Stimulated activated CD8-positive, alpha-beta memory T cell treated with anti-CD3 and anti-CD28 coated beads, Interleukin-7, amount 100 ng/mL, for 1 hour (primary cell): ENCODE results near the gene CST5.
"Not testable (repeated sequence)": the region's sequence is repeated elsewhere in the genome, so short reads cannot be mapped to it uniquely, and the experiment has no call there.

Experiments
- DNase-seq, 2 donors: peaks; one replicate each; pipeline ENCODE4 v3.0.0-alpha.2; 2020; ENCODE audit warnings: low read depth in 2 of 2

The CST5 gene

GRCh38 chr20:23889775-23890187 lies 10.2 kb upstream of the CST5 start:
- peak; percentile 24 to 26 for DNase-seq

- no peak for DNase-seq
Measured at GRCh38 chr20:23887856-23888255, 8.3 kb upstream of the CST5 start.

- DNase-seq = no peak
Measured at GRCh38 chr20:23884771-23885162, 5.2 kb upstream of the CST5 start.

- no peak for DNase-seq
Measured at GRCh38 chr20:23884136-23884770, 4.7 kb upstream of the CST5 start.

GRCh38 chr20:23881371-23881770 lies 1.8 kb upstream of the CST5 start:
- no peak for DNase-seq

GRCh38 chr20:23880417-23880816 lies 869 bp upstream of the CST5 start:
- DNase-seq = no peak

- no peak for DNase-seq
Measured at GRCh38 chr20:23879811-23880374, 345 bp upstream of the CST5 start.

- no peak for DNase-seq
Measured at GRCh38 chr20:23878787-23879186, 761 bp downstream of the CST5 start.

- not testable (repeated sequence) for DNase-seq
Measured at GRCh38 chr20:23878016-23878542, 1.5 kb downstream of the CST5 start.

GRCh38 chr20:23877524-23877923 lies 2.0 kb downstream of the CST5 start:
- DNase-seq = no peak

- no peak for DNase-seq
Measured at GRCh38 chr20:23875606-23876237, 3.8 kb downstream of the CST5 start.

- DNase-seq = no peak
Measured at GRCh38 chr20:23874747-23875146, 4.8 kb downstream of the CST5 start.

GRCh38 chr20:23873370-23874015 lies 6.1 kb downstream of the CST5 start:
- no peak for DNase-seq

GRCh38 chr20:23872065-23872464 lies 7.5 kb downstream of the CST5 start:
- no peak for DNase-seq

GRCh38 chr20:23870461-23870860 lies 9.1 kb downstream of the CST5 start:
- no peak for DNase-seq

- no peak for DNase-seq
Measured at GRCh38 chr20:23869520-23869919, 10.0 kb downstream of the CST5 start.

- no peak for DNase-seq
Measured at GRCh38 chr20:23868321-23868720, 11.2 kb downstream of the CST5 start.

GRCh38 chr20:23867152-23867776 lies 12.3 kb downstream of the CST5 start:
- DNase-seq = no peak

- not testable (repeated sequence) for DNase-seq
Measured at GRCh38 chr20:23860771-23861170, 18.8 kb downstream of the CST5 start.

GRCh38 chr20:23857962-23858595 lies 21.5 kb downstream of the CST5 start:
- DNase-seq = no peak

- no peak for DNase-seq
Measured at GRCh38 chr20:23856736-23857135, 22.8 kb downstream of the CST5 start.

- no peak for DNase-seq
Measured at GRCh38 chr20:23856226-23856625, 23.3 kb downstream of the CST5 start.
